Measurements from ENCODE around the gene FOXP1.
A peak's percentile ranks its signal among the peaks of the same experiment; 100 is the strongest.

DNA sequence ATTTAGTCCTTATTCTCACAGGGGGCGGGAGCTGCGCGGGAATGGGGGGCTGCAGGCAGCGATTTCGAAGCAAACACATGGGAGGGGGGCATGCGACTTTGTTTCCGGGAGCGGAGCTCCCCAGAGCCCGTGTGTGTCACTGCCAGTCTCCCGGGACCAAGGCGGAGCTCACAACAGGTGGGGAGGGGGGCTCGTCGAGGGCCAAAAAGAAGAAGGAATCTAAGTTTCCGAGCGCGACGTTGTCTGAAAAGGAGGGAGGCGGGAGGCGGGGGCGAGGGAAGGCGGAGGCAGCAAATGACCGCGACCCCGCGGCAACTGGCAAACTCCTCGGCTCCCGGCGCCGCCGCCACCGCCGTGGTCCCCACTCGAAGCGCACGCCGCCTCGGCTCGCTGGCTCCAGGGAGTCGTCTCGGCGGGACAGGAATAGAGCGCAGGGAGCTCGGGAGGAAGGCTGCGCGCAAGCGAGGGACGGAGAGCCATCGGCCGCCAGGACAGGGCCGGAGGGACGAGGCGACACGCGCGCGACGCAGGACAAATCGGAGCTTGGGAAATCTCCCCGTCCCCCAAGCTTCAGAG, 1.4 kb downstream of the FOXP1 start:
- TF ChIP-seq, protein P1, sequence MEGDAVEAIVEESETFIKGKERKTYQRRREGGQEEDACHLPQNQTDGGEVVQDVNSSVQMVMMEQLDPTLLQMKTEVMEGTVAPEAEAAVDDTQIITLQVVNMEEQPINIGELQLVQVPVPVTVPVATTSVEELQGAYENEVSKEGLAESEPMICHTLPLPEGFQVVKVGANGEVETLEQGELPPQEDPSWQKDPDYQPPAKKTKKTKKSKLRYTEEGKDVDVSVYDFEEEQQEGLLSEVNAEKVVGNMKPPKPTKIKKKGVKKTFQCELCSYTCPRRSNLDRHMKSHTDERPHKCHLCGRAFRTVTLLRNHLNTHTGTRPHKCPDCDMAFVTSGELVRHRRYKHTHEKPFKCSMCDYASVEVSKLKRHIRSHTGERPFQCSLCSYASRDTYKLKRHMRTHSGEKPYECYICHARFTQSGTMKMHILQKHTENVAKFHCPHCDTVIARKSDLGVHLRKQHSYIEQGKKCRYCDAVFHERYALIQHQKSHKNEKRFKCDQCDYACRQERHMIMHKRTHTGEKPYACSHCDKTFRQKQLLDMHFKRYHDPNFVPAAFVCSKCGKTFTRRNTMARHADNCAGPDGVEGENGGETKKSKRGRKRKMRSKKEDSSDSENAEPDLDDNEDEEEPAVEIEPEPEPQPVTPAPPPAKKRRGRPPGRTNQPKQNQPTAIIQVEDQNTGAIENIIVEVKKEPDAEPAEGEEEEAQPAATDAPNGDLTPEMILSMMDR (IDR thresholded peaks at IDR 0.05): no peak
- peak; percentile 6 for TF ChIP-seq POLR2A (IDR thresholded peaks at IDR 0.05; ENCODE audit: low read depth)
- no peak for TF ChIP-seq EP300 (IDR thresholded peaks at IDR 0.05)

Data from esophagus muscularis mucosa (tissue), 4 donors.